ENCODE results near the gene MAU2. TPM values are rescaled to one million over a fixed set of nuclear protein-coding genes. Genes with fewer than 3 reads are reported as not detected.

MAU2 gene
- total and polyA plus RNA-seq, 2 of the 13 experiments (the other 11 are each of a cell fraction or from before 2014, with no cell fraction given): 16.8 to 33.8 TPM

GRCh38 chr19:19366434-19367396, 46.1 kb downstream of the MAU2 start (continued):
- no peak for TF ChIP-seq PTBP1 (IDR thresholded peaks at IDR 0.05; ENCODE audit: low read depth, low read length, poor library complexity, severe bottlenecking)
- TF ChIP-seq PCBP1 (IDR thresholded peaks at IDR 0.05; ENCODE audit: borderline replicate concordance, low read depth, low read length): no peak
- TF ChIP-seq MYC (CRISPR knock-in tag; IDR thresholded peaks at IDR 0.05; ENCODE audit: borderline replicate concordance): peak; percentile 76; the same call in 1 of the 2 replicates
- no peak for TF ChIP-seq GPN1 (CRISPR knock-in tag; IDR thresholded peaks at IDR 0.05; ENCODE audit: borderline replicate concordance)
- no peak for TF ChIP-seq MED13 (CRISPR knock-in tag; IDR thresholded peaks at IDR 0.05)
- TF ChIP-seq HIC2 (CRISPR knock-in tag; IDR thresholded peaks at IDR 0.05; ENCODE audit: low read depth): no peak; the same call in 1 of the 2 replicates
- no peak for TF ChIP-seq RBFOX2 (IDR thresholded peaks at IDR 0.05; ENCODE audit: low read depth, low read length)
- no peak for TF ChIP-seq AKAP8 (CRISPR knock-in tag; IDR thresholded peaks at IDR 0.05)
- no peak for TF ChIP-seq GPBP1L1 (CRISPR knock-in tag; IDR thresholded peaks at IDR 0.05)
- TF ChIP-seq ZBTB10 (CRISPR knock-in tag; IDR thresholded peaks at IDR 0.05; ENCODE audit: borderline replicate concordance): no peak
- peak; percentile 64; the same call in 1 of the 2 replicates for TF ChIP-seq TFAP4 (IDR thresholded peaks at IDR 0.05; ENCODE audit: borderline replicate concordance, low read depth)
- peak; percentile 55; the same call in 1 of the 2 replicates for TF ChIP-seq POLR2G (IDR thresholded peaks at IDR 0.05; ENCODE audit: low read depth, low read length)
- 0 out of 2 replicates have a peak, but pooled peaks have one; percentile 33 for TF ChIP-seq ZNF337 (CRISPR knock-in tag; IDR thresholded peaks at IDR 0.05; ENCODE audit: borderline replicate concordance, low read depth)
- TF ChIP-seq PAXIP1 (CRISPR knock-in tag; conservative IDR thresholded peaks at IDR 0.05): peak; percentile 56
- TF ChIP-seq MAX (IDR thresholded peaks at IDR 0.05): peak; percentile 64; the same call in 1 of the 2 replicates
- TF ChIP-seq ZNF530 (CRISPR knock-in tag; IDR thresholded peaks at IDR 0.05; ENCODE audit: low read depth): no peak

Data from HepG2 (cell line).